SK-N-MC (cell line): ENCODE results near the gene TKTL2.

Experiments
- EZH2 ChIP-seq: fragments of 200-600 bp; sonication (generic); IDR thresholded peaks from one replicate; pipeline ENCODE4 v1.6.1; 2017; ENCODE audit warnings: antibody characterized with exemption
- FOXP2 ChIP-seq: optimal IDR thresholded peaks from 2 replicates; pipeline ENCODE3; 2011; ENCODE audit warnings: mild to moderate bottlenecking, moderate library complexity; ENCODE audit not compliant: insufficient read depth; ENCODE audit errors: extremely low read length, control extremely low read depth
- POLR2AphosphoS5 ChIP-seq: IDR thresholded peaks from 2 replicates; pipeline ENCODE4 v1.6.1; 2012; ENCODE audit warnings: mild to moderate bottlenecking, low read depth, low read length, borderline replicate concordance

- TF ChIP-seq EZH2 (no peak), POLR2AphosphoS5 (no peak), FOXP2 (no peak)
Observed at GRCh38 chr4:163493643-163494359, 20.2 kb upstream of the TKTL2 start.
